IMR-90 (cell line): Measurements from ENCODE around the gene RNU1-1. TPM values are rescaled to one million over a fixed set of nuclear protein-coding genes. Genes with fewer than 3 reads are reported as not detected.
"Not testable (repeated sequence)": the region's sequence is repeated elsewhere in the genome, so short reads cannot be mapped to it uniquely, and the experiment has no call there.

Experiments used
- ATAC-seq: fragments of 200-7000 bp; cut with Tn5 transposase; 2 replicates; pipeline ENCODE4 v1.9.1; 2020; ENCODE audit warnings: low read depth, mild to moderate bottlenecking, moderate library complexity
- BruUV-seq: library from RNA; stranded (reverse); fragments of 400-500 nt; replicated peaks from 2 replicates; lab custom pipeline; 2021; lab: Mats Ljungman, UMichigan
- CTCF ChIA-PET: fragments of 300-600 bp; formaldehyde crosslinking; extraction: SDS; loops from one replicate; lab custom pipeline; 2021; ENCODE audit warnings: antibody characterized with exemption; lab: Yijun Ruan, JAX
- POLR2A ChIA-PET: fragments of 300-600 bp; sonication (Branson Sonifier 250); formaldehyde crosslinking; loops from one replicate; lab custom pipeline; 2022; ENCODE audit warnings: antibody characterized with exemption; ENCODE audit not compliant: unreplicated experiment; lab: Charles Lee
- DNase-seq: peaks from one replicate; pipeline ENCODE4 v3.0.0; 2013
- H2AFZ ChIP-seq: replicated peaks from 2 replicates; pipeline ENCODE3; 2013; ENCODE audit warnings: low read length, mild to moderate bottlenecking; ENCODE audit not compliant: poor library complexity
- H2AK5ac ChIP-seq: 2 replicates; pipeline ENCODE4 v1.6.1; 2013; ENCODE audit warnings: low read depth, low read length, inconsistent platforms
- H2AK9ac ChIP-seq: replicated peaks from 2 replicates; pipeline ENCODE3; 2013; ENCODE audit warnings: mild to moderate bottlenecking, low read depth, low read length, moderate library complexity; ENCODE audit not compliant: poor library complexity
- H2BK120ac ChIP-seq: 2 replicates; pipeline ENCODE4 v1.6.1; 2013; ENCODE audit warnings: low read depth, low read length, inconsistent platforms
- H2BK15ac ChIP-seq: 3 replicates; pipeline ENCODE4 v1.6.1; 2013; ENCODE audit warnings: low read depth, low read length, inconsistent platforms
- H2BK20ac ChIP-seq: 2 replicates; pipeline ENCODE4 v1.6.1; 2013; ENCODE audit warnings: low read depth, mild to moderate bottlenecking, inconsistent platforms, low read length, moderate library complexity
- H2BK5ac ChIP-seq: 2 replicates; pipeline ENCODE4 v1.6.1; 2013; ENCODE audit warnings: mild to moderate bottlenecking, low read depth, low read length, inconsistent platforms; ENCODE audit not compliant: poor library complexity, severe bottlenecking
- H3K14ac ChIP-seq: replicated peaks from 2 replicates; pipeline ENCODE4 v1.6.1; 2013; ENCODE audit warnings: low read depth, low read length, inconsistent platforms
- H3K18ac ChIP-seq: 2 replicates; pipeline ENCODE4 v1.6.1; 2013; ENCODE audit warnings: low read depth, low read length, control low read depth
- H3K23ac ChIP-seq: 2 replicates; pipeline ENCODE4 v1.6.1; 2013; ENCODE audit warnings: low read depth, low read length, inconsistent platforms
- H3K27ac ChIP-seq: 2 replicates; pipeline ENCODE4 v1.5.1; 2013; ENCODE audit warnings: mild to moderate bottlenecking, control low read depth, low read length; ENCODE audit not compliant: insufficient read depth
- H3K27me3 ChIP-seq: 2 replicates; pipeline ENCODE4 v1.6.1; 2013; ENCODE audit warnings: low read length; ENCODE audit not compliant: control insufficient read depth, insufficient read depth
- H3K36me3 ChIP-seq: 2 replicates; pipeline ENCODE4 v1.6.1; 2013; ENCODE audit warnings: low read length, mixed read lengths; ENCODE audit not compliant: control insufficient read depth, insufficient read depth
- H3K4ac ChIP-seq: 2 replicates; pipeline ENCODE4 v1.6.1; 2013; ENCODE audit warnings: low read depth, low read length, inconsistent platforms
- H3K4me1 ChIP-seq: 2 replicates; pipeline ENCODE4 v1.6.1; 2013; ENCODE audit warnings: low read length, mixed read lengths; ENCODE audit not compliant: control insufficient read depth, insufficient read depth
- H3K4me2 ChIP-seq: 2 replicates; pipeline ENCODE4 v1.6.1; 2013; ENCODE audit warnings: low read depth, mild to moderate bottlenecking, control low read depth, low read length, moderate library complexity
- H3K4me3 ChIP-seq: 2 replicates; pipeline ENCODE4 v1.5.1; 2013; ENCODE audit warnings: low read depth, mild to moderate bottlenecking, control low read depth, low read length, moderate library complexity; ENCODE audit not compliant: insufficient read depth
- H3K56ac ChIP-seq: 2 replicates; pipeline ENCODE4 v1.6.1; 2013; ENCODE audit warnings: low read length, inconsistent platforms; ENCODE audit not compliant: insufficient read depth; ENCODE audit errors: extremely low read depth
- H3K79me1 ChIP-seq, 2 experiments: 2 replicates each; pipeline ENCODE4 v1.6.1; 2013; ENCODE audit warnings: low read length in 2 of 2, inconsistent platforms in 1 of 2, low read depth in 1 of 2
- H3K9ac ChIP-seq: 2 replicates; pipeline ENCODE4 v1.6.1; 2013; ENCODE audit warnings: low read depth, low read length, control low read depth
- H3K9me1 ChIP-seq: 2 replicates; pipeline ENCODE4 v1.6.1; 2013; ENCODE audit warnings: low read length, inconsistent platforms; ENCODE audit not compliant: insufficient read depth
- H3K9me3 ChIP-seq: 2 replicates; pipeline ENCODE4 v1.6.1; 2013; ENCODE audit warnings: low read length; ENCODE audit not compliant: control insufficient read depth, insufficient read depth
- H4K20me1 ChIP-seq: 2 replicates; pipeline ENCODE4 v1.6.1; 2013; ENCODE audit warnings: low read length, inconsistent platforms; ENCODE audit not compliant: insufficient read depth
- H4K5ac ChIP-seq: 2 replicates; pipeline ENCODE4 v1.6.1; 2013; ENCODE audit warnings: mild to moderate bottlenecking, low read depth, low read length, control low read depth
- H4K8ac ChIP-seq, 2 experiments: 2 replicates each; pipeline ENCODE4 v1.6.1; 2013; ENCODE audit warnings: low read depth in 2 of 2, low read length in 2 of 2, control low read depth in 1 of 2, inconsistent platforms in 1 of 2
- H4K91ac ChIP-seq: 2 replicates; pipeline ENCODE4 v1.6.1; 2013; ENCODE audit warnings: low read depth, low read length, inconsistent platforms; ENCODE audit not compliant: insufficient read depth
- CEBPB ChIP-seq: IDR thresholded peaks from 2 replicates; pipeline ENCODE4 v1.6.1; 2012; ENCODE audit warnings: low read depth, low read length, improper control_type of control experiment
- FOS ChIP-seq: fragments of 150-350 bp; IDR thresholded peaks from 2 replicates; pipeline ENCODE4 v1.6.1; 2016; ENCODE audit warnings: low read depth, low read length
- WGBS, 2 experiments: methylation state at CpG; one replicate each; pipeline versions ENCODE4 v1.1.5 to v1.1.7; 2013; ENCODE audit warnings: missing lambda C conversion rate in 2 of 2; ENCODE audit not compliant: insufficient read length in 1 of 2; ENCODE audit errors: extremely low coverage in 2 of 2; 5-methylcytosine and 5-hydroxymethylcytosine counted together
- dilution Hi-C: fragments of 300-500 bp; cut with HindIII; formaldehyde crosslinking; loops from one replicate; pipeline ENCODE4 v1.14.3; 2018; ENCODE audit warnings: low sequenced_read_pairs; ENCODE audit not compliant: unreplicated experiment
- in situ Hi-C: fragments of 300-500 bp; cut with MboI; formaldehyde crosslinking; loops from 3 replicates; pipeline ENCODE4 v1.14.3; 2019; ENCODE audit warnings: low sequenced_read_pairs, inconsistent platforms, mixed read lengths
- intact Hi-C: fragments of 100-400 bp; cut with micrococcal nuclease; formaldehyde crosslinking; loops from 2 replicates; pipeline ENCODE4 v1.10.0; 2022
- polyA plus RNA-seq, 3 experiments: library from polyadenylated mRNA; depleted of rRNA; stranded (reverse); fragments of >200 nt; gene quantifications; 2 replicates each; pipeline ENCODE4 v1.2.3, GENCODE V29; 2012; ENCODE audit warnings: low replicate concordance in 1 of 3
- total RNA-seq: library from RNA; depleted of rRNA; stranded (reverse); fragments of >200 nt; gene quantifications from 2 replicates; pipeline ENCODE4 v1.2.3, GENCODE V29; 2012

Gene RNU1-1
- total and polyA plus RNA-seq, 2 of the 4 experiments (the other 2 are of a cell fraction): under 0.01 TPM; not detected in 1

DNA sequence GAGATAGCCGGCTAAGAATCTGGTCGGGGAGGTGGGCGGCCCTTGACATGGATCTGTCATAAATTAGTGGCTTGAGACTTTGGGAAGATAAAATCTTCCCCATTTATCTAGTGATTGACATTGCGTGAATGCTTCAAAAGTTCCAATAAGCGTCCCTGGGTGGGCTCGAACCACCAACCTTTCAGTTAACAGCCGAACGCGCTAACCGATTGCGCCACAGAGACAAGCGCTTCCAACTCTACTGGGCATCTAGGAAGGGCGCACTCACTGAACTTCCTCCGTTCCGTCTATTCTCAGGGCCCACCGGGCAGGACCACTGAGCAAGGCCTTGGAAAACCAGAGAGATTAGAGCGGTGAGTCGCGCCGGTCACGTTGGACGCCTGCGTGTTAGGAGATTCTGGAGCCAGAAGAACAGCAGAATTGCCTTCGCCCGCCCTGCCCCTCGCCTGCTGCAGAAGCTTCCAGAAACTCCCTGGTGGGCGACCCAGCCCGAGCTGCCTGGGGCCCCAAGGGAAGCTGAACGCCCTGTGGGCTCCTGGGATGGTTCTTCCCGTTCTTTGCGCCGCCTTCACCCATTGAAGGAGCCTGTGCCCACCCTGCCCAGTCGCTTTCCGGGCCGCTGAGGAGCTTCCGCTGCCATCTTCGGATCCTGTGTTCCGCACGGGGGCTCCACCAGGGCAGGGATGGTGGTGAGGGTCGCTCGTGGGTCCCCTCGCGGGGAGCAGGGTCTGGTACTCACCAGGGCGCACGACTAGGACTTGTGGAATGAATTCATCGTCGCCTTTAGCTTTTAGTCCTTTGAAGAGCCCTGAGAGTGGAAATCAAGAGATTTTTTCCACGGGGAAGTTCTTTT lies 6.6 kb upstream of the RNU1-1 start:
- H3K27me3 ChIP-seq: peaks cover 31% of the 10 kb centered on the region
- H3K56ac ChIP-seq, H3K23ac ChIP-seq, H3K4me1 ChIP-seq, H3K9me3 ChIP-seq, H4K8ac ChIP-seq, H3K14ac ChIP-seq, H3K4ac ChIP-seq, CTCF ChIA-PET, H3K36me3 ChIP-seq, intact Hi-C loops, BruUV-seq, H4K20me1 ChIP-seq, H2AK5ac ChIP-seq, in situ Hi-C loops, H2AK9ac ChIP-seq, dilution Hi-C loops, H2BK120ac ChIP-seq, H4K5ac ChIP-seq, H4K91ac ChIP-seq, H2BK20ac ChIP-seq, H2BK15ac ChIP-seq, H3K18ac ChIP-seq, H2BK5ac ChIP-seq, POLR2A ChIA-PET, H3K79me1 ChIP-seq, H3K9me1 ChIP-seq, H3K9ac ChIP-seq, H3K27ac ChIP-seq: not testable (repeated sequence)
- peak overlapping the region; percentile 51 for H2AFZ ChIP-seq
- H3K4me2 ChIP-seq: peak overlapping the region; percentile 39
- 17% methylated on average over 19 of the region's 48 CpGs; no CpG with 5 or more reads in 1 of the 2 experiments for WGBS, 2 experiments
- H3K4me3 ChIP-seq: peak overlapping the region; percentile 32; the same call in 1 of the 2 replicates
- TF ChIP-seq FOS: 0 out of 2 replicates have a peak, but pooled peaks have one; percentile 11
- TF ChIP-seq CEBPB: peak; percentile 50; the same call in 1 of the 2 replicates
- peak; percentile 20 for DNase-seq
- peak; percentile 60 for ATAC-seq

DNA sequence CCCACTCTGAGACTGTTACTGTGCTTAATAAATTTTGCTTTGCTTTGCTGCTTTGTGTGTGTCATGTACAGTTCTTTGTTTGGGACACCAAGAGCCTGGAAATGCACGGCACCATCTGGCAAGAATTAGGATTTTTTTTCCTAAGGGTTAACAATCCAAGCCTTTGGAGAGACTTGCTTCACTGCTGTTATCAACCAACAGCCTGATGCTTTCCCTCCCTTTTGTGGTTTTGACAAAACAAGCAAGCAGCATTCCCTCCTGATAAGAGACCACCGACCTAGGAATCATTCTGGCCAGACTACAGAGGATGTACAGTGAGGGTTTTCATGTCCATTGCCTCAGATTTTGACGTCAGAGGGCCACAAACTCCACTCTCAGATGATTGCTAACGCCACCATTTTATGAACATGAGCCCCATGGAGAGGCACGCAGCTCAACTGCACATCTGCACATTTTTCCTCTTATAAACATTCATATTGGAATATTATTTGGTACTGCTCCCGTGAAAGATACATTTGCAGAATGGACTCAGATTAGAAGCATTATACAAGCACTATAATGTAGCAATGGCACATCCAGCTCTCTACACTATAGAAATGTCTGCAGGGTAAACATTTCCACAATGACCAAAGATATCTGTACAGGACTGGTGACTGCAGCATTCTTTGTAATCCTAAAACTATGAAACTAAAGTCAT lies 5.3 kb upstream of the RNU1-1 start:
- H3K9me1 ChIP-seq, H3K27ac ChIP-seq, H3K79me1 ChIP-seq, DNase-seq, dilution Hi-C loops, H2BK20ac ChIP-seq, H3K4ac ChIP-seq, H3K56ac ChIP-seq, H3K9ac ChIP-seq, H2BK15ac ChIP-seq, H3K36me3 ChIP-seq, H2AK9ac ChIP-seq, in situ Hi-C loops, H4K8ac ChIP-seq, H3K14ac ChIP-seq, H3K4me3 ChIP-seq, H4K91ac ChIP-seq, H4K5ac ChIP-seq, H3K4me2 ChIP-seq, POLR2A ChIA-PET, H3K9me3 ChIP-seq, H4K20me1 ChIP-seq, H3K23ac ChIP-seq, CTCF ChIA-PET, H2BK5ac ChIP-seq, BruUV-seq, H2AFZ ChIP-seq, H3K4me1 ChIP-seq, H2BK120ac ChIP-seq, H3K18ac ChIP-seq, intact Hi-C loops, H2AK5ac ChIP-seq: not testable (repeated sequence)
- peaks cover 29% of the 10 kb centered on the region for H3K27me3 ChIP-seq
- ATAC-seq: peak; percentile 64
- no CpG with 5 or more reads among the region's 6 CpGs for WGBS, 2 experiments
